ENCODE measurements around the gene NKAPL.
"Not testable (repeated sequence)": the region's sequence is repeated elsewhere in the genome, so short reads cannot be mapped to it uniquely, and the experiment has no call there.

The NKAPL gene

GRCh38 chr6:28281288-28282064 is 22.4 kb downstream of the NKAPL start, which contains the start of gene PGBD1:
PGBD1 (plus strand) TSS chr6:28281572; CDS start chr6:28283814, 2,242 bp downstream.
- Histone ChIP-seq H3K4me3 (ENCODE audit: low read length) (peak within 1 kb of the TSS; percentile 79), H3K36me3 (ENCODE audit: control insufficient read depth, insufficient read depth, low read length) (peaks cover under 1% of the 10 kb centered on the region), H3K9ac (ENCODE audit: low read length) (peak within 1 kb of the TSS; percentile 35), H3K27me3 (ENCODE audit: control insufficient read depth, insufficient read depth, low read length) (no peaks in the 10 kb centered on the region), H3K4me1 (ENCODE audit: control insufficient read depth, insufficient read depth, low read length) (peaks cover 3% of the 10 kb centered on the region), H3K27ac (ENCODE audit: low read depth, low read length) (peak within 1 kb of the TSS; percentile 52)

- peaks cover 3% of the 10 kb centered on the region for H3K4me1 ChIP-seq (ENCODE audit: control insufficient read depth, insufficient read depth, low read length)
- H3K27ac ChIP-seq (ENCODE audit: low read depth, low read length), result no peak overlapping the region
- H3K27me3 ChIP-seq (ENCODE audit: control insufficient read depth, insufficient read depth, low read length), result no peaks in the 10 kb centered on the region
- H3K36me3 ChIP-seq (ENCODE audit: control insufficient read depth, insufficient read depth, low read length), result peaks cover 4% of the 10 kb centered on the region
- no peak overlapping the region for H3K9ac ChIP-seq (ENCODE audit: low read length)
- no peak overlapping the region for H3K4me3 ChIP-seq (ENCODE audit: low read length)
Observed at GRCh38 chr6:28282926-28283325, 23.8 kb downstream of the NKAPL start.

GRCh38 chr6:28291573-28291972 is 32.5 kb downstream of the NKAPL start:
- Histone ChIP-seq H3K27me3 (ENCODE audit: control insufficient read depth, insufficient read depth, low read length) (no peaks in the 10 kb centered on the region), H3K36me3 (ENCODE audit: control insufficient read depth, insufficient read depth, low read length) (peaks cover 4% of the 10 kb centered on the region), H3K4me3 (ENCODE audit: low read length) (no peak overlapping the region), H3K27ac (ENCODE audit: low read depth, low read length) (no peak overlapping the region), H3K9ac (ENCODE audit: low read length) (no peak overlapping the region), H3K4me1 (ENCODE audit: control insufficient read depth, insufficient read depth, low read length) (no peaks in the 10 kb centered on the region)

- Histone ChIP-seq H3K36me3 (ENCODE audit: control insufficient read depth, insufficient read depth, low read length) (no peaks in the 10 kb centered on the region), H3K9ac (ENCODE audit: low read length) (no peak overlapping the region), H3K27me3 (ENCODE audit: control insufficient read depth, insufficient read depth, low read length) (no peaks in the 10 kb centered on the region), H3K4me1 (ENCODE audit: control insufficient read depth, insufficient read depth, low read length) (no peaks in the 10 kb centered on the region), H3K4me3 (ENCODE audit: low read length) (no peak overlapping the region), H3K27ac (ENCODE audit: low read depth, low read length) (no peak overlapping the region)
Observed at GRCh38 chr6:28295326-28295725, 36.2 kb downstream of the NKAPL start.

- no peaks in the 10 kb centered on the region for H3K36me3 ChIP-seq (ENCODE audit: control insufficient read depth, insufficient read depth, low read length)
- no peak overlapping the region for H3K9ac ChIP-seq (ENCODE audit: low read length)
- H3K27ac ChIP-seq (ENCODE audit: low read depth, low read length), result no peak overlapping the region
- no peak overlapping the region for H3K4me3 ChIP-seq (ENCODE audit: low read length)
- H3K27me3 ChIP-seq (ENCODE audit: control insufficient read depth, insufficient read depth, low read length), result no peaks in the 10 kb centered on the region
- H3K4me1 ChIP-seq (ENCODE audit: control insufficient read depth, insufficient read depth, low read length), result no peaks in the 10 kb centered on the region
Observed at GRCh38 chr6:28296520-28297060, 37.5 kb downstream of the NKAPL start.

- H3K27ac ChIP-seq (ENCODE audit: low read depth, low read length), result no peak overlapping the region
Observed at GRCh38 chr6:28303570-28303969, 44.5 kb downstream of the NKAPL start.

GRCh38 chr6:28306363-28306762 is 47.3 kb downstream of the NKAPL start:
- not testable (repeated sequence) for H3K4me1 ChIP-seq (ENCODE audit: control insufficient read depth, insufficient read depth, low read length); H3K9ac ChIP-seq (ENCODE audit: low read length); H3K27me3 ChIP-seq (ENCODE audit: control insufficient read depth, insufficient read depth, low read length); H3K27ac ChIP-seq (ENCODE audit: low read depth, low read length); H3K36me3 ChIP-seq (ENCODE audit: control insufficient read depth, insufficient read depth, low read length); H3K4me3 ChIP-seq (ENCODE audit: low read length)

More at GRCh38 chr6:28303570-28303969, 44.5 kb downstream of the NKAPL start:
- Histone ChIP-seq H3K9ac (ENCODE audit: low read length) (no peak overlapping the region), H3K4me3 (ENCODE audit: low read length) (no peak overlapping the region), H3K36me3 (ENCODE audit: control insufficient read depth, insufficient read depth, low read length) (no peaks in the 10 kb centered on the region), H3K27me3 (ENCODE audit: control insufficient read depth, insufficient read depth, low read length) (no peaks in the 10 kb centered on the region), H3K4me1 (ENCODE audit: control insufficient read depth, insufficient read depth, low read length) (no peaks in the 10 kb centered on the region)

Measured in rectal smooth muscle tissue (tissue), 1 donor.